ENCODE measurements around the gene IL17F. TPM values are rescaled to one million over a fixed set of nuclear protein-coding genes. Genes with fewer than 3 reads are reported as not detected.

IL17F gene
- total and polyA plus RNA-seq, 4 donors: not detected

GRCh38 chr6:52209770-52210169 lies 34.5 kb downstream of the IL17F start:
- WGBS: 72% methylated on average over 2 of the region's 2 CpGs
- H3K4me3 ChIP-seq (ENCODE audit: low read depth in 1 of 3, low read length in 3 of 3): no peak overlapping the region
- no peaks in the 10 kb centered on the region for H3K27me3 ChIP-seq (ENCODE audit: control insufficient read depth in 4 of 4, insufficient read depth in 4 of 4, low read length in 3 of 4)
- no peak for TF ChIP-seq SP1 (IDR thresholded peaks at IDR 0.05)
- no peak for TF ChIP-seq JUND (IDR thresholded peaks at IDR 0.05)
- no peak for TF ChIP-seq NR2F2 (IDR thresholded peaks at IDR 0.05)
- no peak for TF ChIP-seq GABPA (IDR thresholded peaks at IDR 0.05 in 1 of 2, conservative IDR thresholded peaks at IDR 0.05 in 1 of 2)
- TF ChIP-seq HNF4G (IDR thresholded peaks at IDR 0.05): no peak
- TF ChIP-seq REST (IDR thresholded peaks at IDR 0.05): no peak
- no peak for TF ChIP-seq YY1 (IDR thresholded peaks at IDR 0.05)
- TF ChIP-seq FOXA2 (IDR thresholded peaks at IDR 0.05): no peak
- no peak for TF ChIP-seq RAD21 (IDR thresholded peaks at IDR 0.05)
- TF ChIP-seq MAX (IDR thresholded peaks at IDR 0.05): no peak
- no peak for TF ChIP-seq RXRA (IDR thresholded peaks at IDR 0.05)
- H3K9me3 ChIP-seq (ENCODE audit: control insufficient read depth in 4 of 4, low read length in 3 of 4): no peaks in the 10 kb centered on the region
- H3K4me1 ChIP-seq (ENCODE audit: control insufficient read depth in 4 of 4, insufficient read depth in 4 of 4, low read length in 3 of 4): no peaks in the 10 kb centered on the region
- H3K36me3 ChIP-seq (ENCODE audit: control insufficient read depth in 4 of 4, insufficient read depth in 3 of 4, low read depth in 1 of 4, low read length in 3 of 4): no peaks in the 10 kb centered on the region
- DNase-seq (ENCODE audit: low spot score): no peak
- no peak overlapping the region for H3K27ac ChIP-seq (ENCODE audit: low read depth in 1 of 2, low read length in 2 of 2)
- no peak overlapping the region for H3K9ac ChIP-seq (ENCODE audit: low read depth in 1 of 2, low read length in 2 of 2)

DNA sequence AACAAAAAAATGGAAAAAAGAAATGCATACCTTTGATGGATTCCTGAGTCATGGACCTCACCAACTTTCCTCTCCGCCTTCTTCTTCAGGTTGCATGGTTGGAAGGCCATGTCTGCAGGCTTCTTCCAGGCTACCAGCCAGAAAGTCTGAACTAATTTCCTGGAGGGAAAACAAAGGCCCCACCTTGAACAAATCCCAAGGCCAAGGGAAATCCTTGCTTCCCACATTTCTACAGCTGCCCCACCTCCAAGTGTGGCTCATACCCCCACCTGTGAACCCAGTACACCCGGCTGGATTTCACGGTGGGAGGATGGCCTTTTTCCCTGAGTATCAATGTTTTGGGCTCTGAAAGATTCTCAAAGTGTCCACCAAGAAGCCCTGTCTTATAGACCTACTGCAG lies 35.7 kb downstream of the IL17F start:
- H3K4me1 ChIP-seq (ENCODE audit: control insufficient read depth in 4 of 4, insufficient read depth in 4 of 4, low read length in 3 of 4): no peaks in the 10 kb centered on the region
- no peak overlapping the region for H3K4me3 ChIP-seq (ENCODE audit: low read depth in 1 of 3, low read length in 3 of 3)
- H3K27ac ChIP-seq (ENCODE audit: low read depth in 1 of 2, low read length in 2 of 2): no peak overlapping the region
- DNase-seq (ENCODE audit: low spot score): no peak
- no peak overlapping the region for H3K9ac ChIP-seq (ENCODE audit: low read depth in 1 of 2, low read length in 2 of 2)
- H3K36me3 ChIP-seq (ENCODE audit: control insufficient read depth in 4 of 4, insufficient read depth in 3 of 4, low read depth in 1 of 4, low read length in 3 of 4): no peaks in the 10 kb centered on the region
- TF ChIP-seq, protein P1, sequence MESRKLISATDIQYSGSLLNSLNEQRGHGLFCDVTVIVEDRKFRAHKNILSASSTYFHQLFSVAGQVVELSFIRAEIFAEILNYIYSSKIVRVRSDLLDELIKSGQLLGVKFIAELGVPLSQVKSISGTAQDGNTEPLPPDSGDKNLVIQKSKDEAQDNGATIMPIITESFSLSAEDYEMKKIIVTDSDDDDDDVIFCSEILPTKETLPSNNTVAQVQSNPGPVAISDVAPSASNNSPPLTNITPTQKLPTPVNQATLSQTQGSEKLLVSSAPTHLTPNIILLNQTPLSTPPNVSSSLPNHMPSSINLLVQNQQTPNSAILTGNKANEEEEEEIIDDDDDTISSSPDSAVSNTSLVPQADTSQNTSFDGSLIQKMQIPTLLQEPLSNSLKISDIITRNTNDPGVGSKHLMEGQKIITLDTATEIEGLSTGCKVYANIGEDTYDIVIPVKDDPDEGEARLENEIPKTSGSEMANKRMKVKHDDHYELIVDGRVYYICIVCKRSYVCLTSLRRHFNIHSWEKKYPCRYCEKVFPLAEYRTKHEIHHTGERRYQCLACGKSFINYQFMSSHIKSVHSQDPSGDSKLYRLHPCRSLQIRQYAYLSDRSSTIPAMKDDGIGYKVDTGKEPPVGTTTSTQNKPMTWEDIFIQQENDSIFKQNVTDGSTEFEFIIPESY (IDR thresholded peaks at IDR 0.05): no peak
- TF ChIP-seq RAD21 (IDR thresholded peaks at IDR 0.05) (no peak), YY1 (IDR thresholded peaks at IDR 0.05) (no peak), NR2F2 (IDR thresholded peaks at IDR 0.05) (no peak), SP1 (IDR thresholded peaks at IDR 0.05) (no peak), HNF4A (conservative IDR thresholded peaks at IDR 0.05) (no peak), RXRA (IDR thresholded peaks at IDR 0.05) (no peak), TAF1 (conservative IDR thresholded peaks at IDR 0.05) (no peak), FOXA2 (IDR thresholded peaks at IDR 0.05) (no peak), REST (IDR thresholded peaks at IDR 0.05) (no peak), JUND (IDR thresholded peaks at IDR 0.05) (no peak), FOXA1 (IDR thresholded peaks at IDR 0.05) (no peak), EGR1 (IDR thresholded peaks at IDR 0.05; ENCODE audit: low read depth in 2 of 2) (no peak)
- TF ChIP-seq, protein P2, sequence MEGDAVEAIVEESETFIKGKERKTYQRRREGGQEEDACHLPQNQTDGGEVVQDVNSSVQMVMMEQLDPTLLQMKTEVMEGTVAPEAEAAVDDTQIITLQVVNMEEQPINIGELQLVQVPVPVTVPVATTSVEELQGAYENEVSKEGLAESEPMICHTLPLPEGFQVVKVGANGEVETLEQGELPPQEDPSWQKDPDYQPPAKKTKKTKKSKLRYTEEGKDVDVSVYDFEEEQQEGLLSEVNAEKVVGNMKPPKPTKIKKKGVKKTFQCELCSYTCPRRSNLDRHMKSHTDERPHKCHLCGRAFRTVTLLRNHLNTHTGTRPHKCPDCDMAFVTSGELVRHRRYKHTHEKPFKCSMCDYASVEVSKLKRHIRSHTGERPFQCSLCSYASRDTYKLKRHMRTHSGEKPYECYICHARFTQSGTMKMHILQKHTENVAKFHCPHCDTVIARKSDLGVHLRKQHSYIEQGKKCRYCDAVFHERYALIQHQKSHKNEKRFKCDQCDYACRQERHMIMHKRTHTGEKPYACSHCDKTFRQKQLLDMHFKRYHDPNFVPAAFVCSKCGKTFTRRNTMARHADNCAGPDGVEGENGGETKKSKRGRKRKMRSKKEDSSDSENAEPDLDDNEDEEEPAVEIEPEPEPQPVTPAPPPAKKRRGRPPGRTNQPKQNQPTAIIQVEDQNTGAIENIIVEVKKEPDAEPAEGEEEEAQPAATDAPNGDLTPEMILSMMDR (IDR thresholded peaks at IDR 0.05; ENCODE audit: low read depth, low read length, missing input control): no peak
- WGBS: 89% methylated on average over 3 of the region's 3 CpGs
- H3K9me3 ChIP-seq (ENCODE audit: control insufficient read depth in 4 of 4, low read length in 3 of 4): no peaks in the 10 kb centered on the region
- H3K27me3 ChIP-seq (ENCODE audit: control insufficient read depth in 4 of 4, insufficient read depth in 4 of 4, low read length in 3 of 4): no peaks in the 10 kb centered on the region

Data from liver (tissue), 9 donors.